ENCODE results near the gene EIF4E1B. TPM values are rescaled to one million over a fixed set of nuclear protein-coding genes. Genes with fewer than 3 reads are reported as not detected.

Gene EIF4E1B
- total RNA-seq, 2 experiments from 2014 or later, result not detected

DNA sequence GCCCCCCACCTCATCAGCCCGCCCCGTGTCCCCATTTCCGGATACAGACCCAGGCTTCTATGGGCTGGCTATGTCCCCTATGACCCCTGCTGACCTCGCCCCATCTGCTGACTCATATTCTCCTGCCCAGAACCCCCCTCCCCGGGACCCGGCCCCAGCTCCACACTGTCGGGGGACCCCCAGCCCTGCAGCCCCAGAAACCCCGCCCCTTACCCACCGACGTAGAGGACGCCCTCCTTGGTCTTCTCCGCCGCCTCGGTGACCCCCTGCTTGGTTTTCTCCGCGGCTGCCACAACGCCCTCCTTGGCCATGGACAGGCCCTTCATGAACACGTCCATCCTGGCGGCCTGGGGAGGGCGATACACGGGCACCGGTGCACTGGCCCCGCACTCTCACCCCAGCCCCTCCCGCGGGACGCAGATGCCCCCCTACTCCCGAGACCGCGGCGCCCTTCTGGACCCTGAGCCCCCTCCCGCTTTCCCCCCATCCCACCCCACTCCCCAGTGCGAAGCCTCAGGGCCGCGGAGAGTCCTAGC lies 1.1 kb upstream of the EIF4E1B start:
- no peak for DNase-seq
- Mint-ChIP-seq H3K4me1 (peaks cover 11% of the 10 kb centered on the region), H3K36me3 (no peaks in the 10 kb centered on the region), H3K4me3 (peak overlapping the region; percentile 44), H3K27ac (no peak overlapping the region), H3K27me3 (peaks cover 74% of the 10 kb centered on the region), H3K9me3 (no peaks in the 10 kb centered on the region)

DNA sequence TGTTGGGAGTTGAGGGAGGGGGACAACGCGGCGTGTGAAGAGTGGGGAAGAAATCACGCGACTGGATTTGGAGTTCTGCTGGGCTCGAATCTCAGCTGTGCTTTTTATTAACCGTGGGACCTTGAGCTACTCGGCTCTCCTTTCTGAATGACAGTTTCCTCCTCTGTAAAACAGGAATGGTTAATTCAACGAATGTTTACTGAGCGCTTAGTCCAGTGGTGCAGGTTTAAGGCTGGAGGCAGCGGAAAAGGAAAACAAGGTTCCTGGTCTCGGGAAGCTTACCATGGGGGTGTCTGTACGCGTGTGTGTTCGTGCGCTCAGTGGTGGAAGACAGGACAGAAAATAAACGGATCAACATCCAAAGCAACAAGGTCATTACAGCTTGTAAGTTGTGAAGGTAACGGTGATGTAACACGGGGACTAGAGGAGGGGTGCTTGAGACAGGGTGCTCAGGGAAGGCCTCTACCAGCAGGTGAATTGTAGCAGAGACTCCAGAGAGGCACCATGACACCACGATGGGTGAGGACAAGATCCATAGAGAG lies 277 bp downstream of the EIF4E1B start:
- H3K36me3 Mint-ChIP-seq, result no peaks in the 10 kb centered on the region
- peaks cover 11% of the 10 kb centered on the region for H3K4me1 Mint-ChIP-seq
- peaks cover 84% of the 10 kb centered on the region for H3K27me3 Mint-ChIP-seq
- H3K27ac Mint-ChIP-seq, result no peak overlapping the region
- H3K4me3 Mint-ChIP-seq, result peak overlapping the region; percentile 40
- no peaks in the 10 kb centered on the region for H3K9me3 Mint-ChIP-seq
- DNase-seq, result no peak

GRCh38 chr5:176631383-176632200 lies 1.1 kb downstream of the EIF4E1B start:
- H3K27ac Mint-ChIP-seq, result no peak overlapping the region
- DNase-seq, result no peak
- no peaks in the 10 kb centered on the region for H3K36me3 Mint-ChIP-seq
- peaks cover 80% of the 10 kb centered on the region for H3K27me3 Mint-ChIP-seq
- H3K9me3 Mint-ChIP-seq, result no peaks in the 10 kb centered on the region
- H3K4me3 Mint-ChIP-seq, result no peak overlapping the region
- peaks cover 11% of the 10 kb centered on the region for H3K4me1 Mint-ChIP-seq

DNA sequence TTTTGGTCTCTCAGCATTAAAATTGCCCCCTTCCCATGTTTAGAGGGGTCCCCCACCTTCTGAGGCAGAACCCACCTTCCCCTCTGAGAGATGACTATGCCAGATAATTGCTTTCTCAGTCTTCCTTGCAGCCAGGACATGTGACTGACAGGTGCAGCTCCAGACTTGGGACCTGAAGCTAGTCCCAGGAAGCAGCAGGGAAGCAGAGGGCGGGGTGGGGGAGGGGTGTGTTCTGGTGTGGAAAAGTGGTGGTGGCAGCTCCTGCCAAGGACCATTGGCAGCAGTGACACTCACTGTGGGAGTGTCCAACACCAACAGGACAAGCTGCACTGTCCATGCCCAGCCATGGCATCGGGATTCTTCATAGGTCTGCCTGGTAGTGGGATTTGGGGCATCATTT lies 2.3 kb downstream of the EIF4E1B start:
- no peak overlapping the region for H3K27ac Mint-ChIP-seq
- peaks cover 11% of the 10 kb centered on the region for H3K4me1 Mint-ChIP-seq
- H3K9me3 Mint-ChIP-seq, result no peaks in the 10 kb centered on the region

DNA sequence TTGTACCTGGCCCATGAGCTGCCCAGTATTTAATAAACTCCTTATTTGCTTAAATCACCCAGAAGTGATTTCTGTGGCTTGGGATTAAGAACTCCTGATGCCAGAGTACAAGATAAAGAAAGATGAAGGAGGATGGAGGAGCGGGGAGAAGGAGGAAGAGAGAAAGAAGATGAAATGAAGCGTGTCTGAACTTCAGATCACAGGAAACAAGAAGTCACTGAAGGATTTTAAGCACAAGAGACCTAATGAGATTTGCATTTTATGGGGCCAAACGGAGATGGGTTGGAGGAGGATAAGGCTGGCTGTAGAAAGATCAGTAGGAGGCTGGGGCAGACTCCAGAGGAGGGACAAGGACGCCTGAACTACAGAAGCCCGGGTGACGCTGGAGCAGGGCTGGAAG lies 3.1 kb downstream of the EIF4E1B start:
- peaks cover 65% of the 10 kb centered on the region for H3K27me3 Mint-ChIP-seq
- no peak overlapping the region for H3K4me3 Mint-ChIP-seq
- DNase-seq, result no peak
- H3K36me3 Mint-ChIP-seq, result no peaks in the 10 kb centered on the region
- no peak overlapping the region for H3K27ac Mint-ChIP-seq
- peaks cover 11% of the 10 kb centered on the region for H3K4me1 Mint-ChIP-seq
- H3K9me3 Mint-ChIP-seq, result no peaks in the 10 kb centered on the region

More for the DNA sequence above, 2.3 kb downstream of the EIF4E1B start:
- Mint-ChIP-seq H3K27me3 (peaks cover 71% of the 10 kb centered on the region), H3K36me3 (no peaks in the 10 kb centered on the region), H3K4me3 (no peak overlapping the region)
- no peak for DNase-seq

DNA sequence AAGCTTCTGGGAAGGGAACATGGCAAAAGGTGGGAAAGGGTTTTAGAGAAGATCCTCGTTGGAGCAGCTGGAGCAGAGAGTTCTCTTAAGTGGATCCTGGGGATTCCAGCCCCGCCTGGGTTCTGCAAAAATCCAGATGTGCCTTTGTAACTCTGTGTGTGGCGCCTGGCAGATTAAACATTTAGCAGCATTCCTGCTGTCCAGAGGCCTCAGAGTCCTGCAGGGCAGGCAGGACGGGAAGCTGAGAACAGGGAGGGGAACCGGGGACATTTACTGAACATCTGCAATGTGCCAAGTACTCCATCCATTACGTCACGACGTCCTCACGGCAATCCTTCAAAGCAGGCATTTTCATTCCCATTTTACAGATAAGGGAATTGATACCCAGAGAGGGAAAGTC lies 6.0 kb downstream of the EIF4E1B start:
- peaks cover 5% of the 10 kb centered on the region for H3K4me1 Mint-ChIP-seq
- H3K4me3 Mint-ChIP-seq, result no peak overlapping the region

DNA sequence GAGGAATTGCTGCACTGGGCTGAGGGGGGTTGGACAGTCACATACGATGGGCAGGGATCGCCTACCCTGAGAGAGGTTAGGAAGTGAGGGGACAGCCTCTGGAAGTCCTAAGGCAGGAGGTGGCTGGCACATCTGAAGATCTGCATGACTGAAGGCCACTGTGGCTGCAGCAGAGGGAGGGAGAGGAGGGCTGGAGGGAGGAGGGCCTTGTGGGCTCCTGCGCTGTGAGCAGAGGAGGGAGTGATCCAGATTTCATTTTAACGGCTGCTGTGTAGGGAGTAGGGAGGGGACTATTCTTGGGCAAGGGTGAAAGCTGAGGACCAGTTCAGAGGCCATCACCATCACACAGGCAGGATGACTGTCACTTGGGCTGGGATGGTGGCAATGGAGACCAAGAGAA lies 7.1 kb downstream of the EIF4E1B start:
- H3K27ac Mint-ChIP-seq, result no peak overlapping the region
- no peak for DNase-seq
- H3K4me1 Mint-ChIP-seq, result peaks cover 5% of the 10 kb centered on the region
- no peak overlapping the region for H3K4me3 Mint-ChIP-seq
- H3K36me3 Mint-ChIP-seq, result no peaks in the 10 kb centered on the region
- H3K9me3 Mint-ChIP-seq, result no peaks in the 10 kb centered on the region
- H3K27me3 Mint-ChIP-seq, result peaks cover 29% of the 10 kb centered on the region

More for the DNA sequence above, 6.0 kb downstream of the EIF4E1B start:
- Mint-ChIP-seq H3K27me3 (peaks cover 39% of the 10 kb centered on the region), H3K9me3 (no peaks in the 10 kb centered on the region), H3K36me3 (no peaks in the 10 kb centered on the region), H3K27ac (no peak overlapping the region)
- DNase-seq, result no peak

DNA sequence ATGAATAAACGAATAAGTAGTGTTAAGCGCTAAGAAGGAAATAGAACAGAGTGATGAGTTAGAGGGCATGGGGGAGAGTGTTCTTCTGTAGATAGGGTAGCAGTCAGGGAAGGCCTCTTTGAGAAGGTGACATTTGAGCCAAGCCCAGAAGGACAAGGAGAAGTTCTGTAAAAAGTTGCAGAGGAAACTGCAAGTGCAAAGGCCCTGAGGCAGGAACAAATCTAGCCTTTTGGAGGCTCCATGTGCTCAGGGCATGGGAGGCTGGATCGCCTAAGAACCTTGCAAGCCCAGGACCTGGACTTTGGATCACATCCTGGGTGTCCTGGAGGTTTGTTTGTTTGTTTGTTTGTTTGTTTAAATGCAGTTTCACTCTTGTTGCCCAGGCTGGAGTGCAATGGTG lies 8.0 kb downstream of the EIF4E1B start:
- H3K27ac Mint-ChIP-seq, result no peak overlapping the region
- H3K27me3 Mint-ChIP-seq, result peaks cover 21% of the 10 kb centered on the region
- H3K36me3 Mint-ChIP-seq, result no peaks in the 10 kb centered on the region
- H3K4me1 Mint-ChIP-seq, result peaks cover 5% of the 10 kb centered on the region
- no peak overlapping the region for H3K4me3 Mint-ChIP-seq
- DNase-seq, result no peak
- no peaks in the 10 kb centered on the region for H3K9me3 Mint-ChIP-seq

- no peaks in the 10 kb centered on the region for H3K9me3 Mint-ChIP-seq
- no peak overlapping the region for H3K27ac Mint-ChIP-seq
- H3K4me1 Mint-ChIP-seq, result no peaks in the 10 kb centered on the region
- H3K36me3 Mint-ChIP-seq, result no peaks in the 10 kb centered on the region
- no peak overlapping the region for H3K4me3 Mint-ChIP-seq
- DNase-seq, result no peak
- peaks cover 14% of the 10 kb centered on the region for H3K27me3 Mint-ChIP-seq
Observed at GRCh38 chr5:176639208-176639607, 8.7 kb downstream of the EIF4E1B start.

DNA sequence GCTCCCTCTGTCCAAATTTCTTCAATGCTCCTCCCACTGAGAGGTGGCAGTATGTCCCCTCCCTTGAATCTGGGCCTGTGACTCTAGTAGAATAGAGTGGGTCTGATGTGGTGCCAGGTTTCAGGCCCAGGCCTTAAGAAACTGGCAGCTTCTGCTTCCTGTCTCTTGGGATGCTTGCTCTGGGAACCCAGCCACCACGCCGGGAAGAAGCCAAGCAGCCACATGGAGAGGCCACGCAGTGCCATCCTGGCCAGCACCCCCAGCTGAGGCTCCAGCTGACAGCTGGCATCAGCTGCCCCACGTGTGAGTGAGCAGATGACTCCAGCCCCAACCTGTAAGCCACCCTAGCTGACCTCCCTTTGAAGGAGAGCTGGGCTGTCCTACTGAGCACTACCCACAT lies 9.5 kb downstream of the EIF4E1B start:
- no peak for DNase-seq
- no peaks in the 10 kb centered on the region for H3K36me3 Mint-ChIP-seq
- H3K27me3 Mint-ChIP-seq, result peaks cover 9% of the 10 kb centered on the region
- H3K4me1 Mint-ChIP-seq, result no peaks in the 10 kb centered on the region
- no peaks in the 10 kb centered on the region for H3K9me3 Mint-ChIP-seq
- H3K4me3 Mint-ChIP-seq, result no peak overlapping the region
- H3K27ac Mint-ChIP-seq, result no peak overlapping the region

- Mint-ChIP-seq H3K9me3 (no peaks in the 10 kb centered on the region), H3K27ac (no peak overlapping the region), H3K4me1 (no peaks in the 10 kb centered on the region), H3K4me3 (no peak overlapping the region), H3K36me3 (no peaks in the 10 kb centered on the region), H3K27me3 (peaks cover 2% of the 10 kb centered on the region)
- no peak for DNase-seq
Observed at GRCh38 chr5:176640616-176641015, 10.1 kb downstream of the EIF4E1B start.

DNA sequence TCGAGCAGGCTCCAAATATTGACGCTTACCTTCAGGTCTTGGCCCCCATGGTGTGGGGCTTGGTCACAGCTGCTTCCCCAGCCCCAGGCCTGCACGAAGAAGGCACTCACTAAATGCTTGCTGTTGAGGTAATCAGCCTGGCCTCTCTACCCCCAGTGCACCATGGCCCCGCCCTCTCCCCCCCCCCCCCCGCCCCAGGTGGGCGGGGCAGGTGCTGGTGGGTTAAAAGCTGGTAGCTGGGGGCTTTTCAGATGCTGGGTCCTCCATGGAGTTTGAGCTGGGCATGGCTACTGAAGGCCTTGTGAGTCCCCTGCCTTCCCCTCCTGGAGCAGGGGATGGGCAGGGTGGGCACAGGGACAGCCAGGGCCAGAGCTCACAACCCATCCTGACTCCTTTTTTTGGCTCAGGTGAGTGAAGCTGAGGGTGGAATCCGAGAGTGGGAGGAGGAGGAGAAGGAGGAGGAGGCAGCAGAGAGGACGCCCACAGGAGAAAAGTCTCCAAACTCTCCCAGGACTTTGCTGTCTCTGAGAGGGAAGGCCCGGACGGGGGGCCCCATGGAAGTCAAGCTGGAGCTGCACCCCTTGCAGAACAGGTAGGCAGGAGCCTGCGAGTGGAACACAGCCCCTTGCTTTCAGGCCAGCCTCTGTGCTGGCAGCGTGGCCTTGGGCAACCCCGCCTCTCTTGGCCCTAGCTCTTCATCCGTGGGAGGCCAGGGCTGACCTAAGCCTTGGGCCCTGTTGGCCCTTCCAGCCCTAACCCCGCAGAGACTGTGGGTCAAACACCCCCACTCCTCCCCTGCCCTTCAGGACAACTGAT lies 12.4 kb downstream of the EIF4E1B start:
- no peak for DNase-seq
- Mint-ChIP-seq H3K4me3 (no peak overlapping the region), H3K36me3 (no peaks in the 10 kb centered on the region), H3K27ac (no peak overlapping the region), H3K4me1 (peaks cover 11% of the 10 kb centered on the region), H3K9me3 (no peaks in the 10 kb centered on the region), H3K27me3 (no peaks in the 10 kb centered on the region)

GRCh38 chr5:176643491-176644219 lies 13.2 kb downstream of the EIF4E1B start:
- DNase-seq, result no peak
- Mint-ChIP-seq H3K4me1 (peaks cover 15% of the 10 kb centered on the region), H3K9me3 (no peaks in the 10 kb centered on the region)

DNA sequence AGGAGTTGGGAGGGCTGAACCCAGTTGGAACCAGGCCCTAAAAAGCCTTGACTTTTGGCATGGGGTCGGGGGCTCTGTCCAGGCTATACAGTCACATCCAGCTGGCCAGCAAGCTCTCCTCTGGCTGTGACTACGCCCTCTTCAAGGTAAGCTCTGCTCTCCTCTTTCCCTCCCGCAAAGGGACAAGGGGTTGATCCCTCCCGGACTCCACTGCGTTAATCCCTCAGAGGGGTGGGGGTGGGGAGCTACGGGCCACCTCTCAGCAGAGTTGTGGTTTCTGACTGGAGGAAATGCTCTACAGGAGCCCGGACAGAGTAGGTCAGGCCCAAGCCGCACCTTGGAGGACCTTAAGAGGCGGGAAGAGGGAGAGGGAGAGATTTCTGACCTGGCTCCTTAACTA lies 13.8 kb downstream of the EIF4E1B start:
- H3K4me1 Mint-ChIP-seq, result peaks cover 21% of the 10 kb centered on the region
- H3K36me3 Mint-ChIP-seq, result no peaks in the 10 kb centered on the region
- no peaks in the 10 kb centered on the region for H3K27me3 Mint-ChIP-seq
- no peaks in the 10 kb centered on the region for H3K9me3 Mint-ChIP-seq
- DNase-seq, result no peak
- no peak overlapping the region for H3K27ac Mint-ChIP-seq
- H3K4me3 Mint-ChIP-seq, result no peak overlapping the region

More at GRCh38 chr5:176643491-176644219, 13.2 kb downstream of the EIF4E1B start:
- no peaks in the 10 kb centered on the region for H3K36me3 Mint-ChIP-seq
- H3K27ac Mint-ChIP-seq, result no peak overlapping the region
- no peaks in the 10 kb centered on the region for H3K27me3 Mint-ChIP-seq
- H3K4me3 Mint-ChIP-seq, result no peak overlapping the region

Data from activated naive CD8-positive, alpha-beta T cell treated with anti-CD3 and anti-CD28 coated beads for 36 hours (primary cell).